GM21381 (cell line): ENCODE data around the gene TCOF1.

Source experiments
- ATAC-seq: cut with Tn5 transposase; IDR thresholded peaks from one replicate; pipeline ENCODE4 v1.9.1; 2021; ENCODE audit warnings: mild to moderate bottlenecking, moderate library complexity; ENCODE audit not compliant: unreplicated experiment

The TCOF1 gene

GRCh38 chr5:150389531-150390266, 32.2 kb downstream of the TCOF1 start:
- ATAC-seq = no peak

DNA sequence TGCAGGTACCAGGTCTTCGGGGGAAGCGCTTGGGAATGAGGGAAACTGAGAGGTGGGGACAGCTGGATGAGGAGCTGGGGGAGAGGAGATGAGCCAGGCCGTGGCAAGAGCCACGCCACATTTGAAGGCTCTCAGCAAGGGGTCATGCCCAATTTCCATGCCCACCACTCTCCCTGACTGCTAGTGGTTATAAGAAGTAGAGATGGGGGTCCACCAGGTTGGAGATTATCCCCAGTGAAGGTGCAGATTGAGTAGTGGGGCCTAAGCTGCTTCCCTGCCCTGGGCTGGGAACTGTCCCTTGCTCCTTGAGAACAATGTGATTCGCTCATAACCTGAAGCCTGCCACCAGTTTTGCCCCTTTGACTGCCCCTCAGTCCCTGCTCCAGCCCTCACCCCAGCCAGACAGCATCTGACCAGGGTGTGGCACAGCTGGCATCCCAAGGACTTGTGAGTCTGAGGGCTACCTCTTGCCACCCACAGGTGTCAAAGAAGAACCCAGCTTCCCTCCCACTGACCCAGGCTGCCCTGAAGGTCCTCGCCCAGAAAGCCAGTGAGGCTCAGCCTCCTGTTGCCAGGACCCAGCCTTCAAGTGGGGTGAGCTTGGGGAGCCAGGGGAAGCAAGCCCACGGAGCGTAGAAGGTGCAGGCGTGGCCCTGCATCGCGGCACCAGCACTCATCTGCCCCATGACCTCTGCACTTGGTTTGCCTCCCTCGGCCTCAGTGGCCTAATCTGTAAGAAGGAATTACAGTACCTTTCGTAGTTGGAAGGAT, 33.8 kb downstream of the TCOF1 start:
- no peak for ATAC-seq

GRCh38 chr5:150391986-150392385, 34.5 kb downstream of the TCOF1 start:
- ATAC-seq = no peak

- ATAC-seq = no peak
Observed at GRCh38 chr5:150392680-150393079, 35.2 kb downstream of the TCOF1 start.

GRCh38 chr5:150393096-150393645, 35.7 kb downstream of the TCOF1 start:
- no peak for ATAC-seq

- ATAC-seq = no peak
Observed at GRCh38 chr5:150394131-150394530, 36.6 kb downstream of the TCOF1 start.

DNA sequence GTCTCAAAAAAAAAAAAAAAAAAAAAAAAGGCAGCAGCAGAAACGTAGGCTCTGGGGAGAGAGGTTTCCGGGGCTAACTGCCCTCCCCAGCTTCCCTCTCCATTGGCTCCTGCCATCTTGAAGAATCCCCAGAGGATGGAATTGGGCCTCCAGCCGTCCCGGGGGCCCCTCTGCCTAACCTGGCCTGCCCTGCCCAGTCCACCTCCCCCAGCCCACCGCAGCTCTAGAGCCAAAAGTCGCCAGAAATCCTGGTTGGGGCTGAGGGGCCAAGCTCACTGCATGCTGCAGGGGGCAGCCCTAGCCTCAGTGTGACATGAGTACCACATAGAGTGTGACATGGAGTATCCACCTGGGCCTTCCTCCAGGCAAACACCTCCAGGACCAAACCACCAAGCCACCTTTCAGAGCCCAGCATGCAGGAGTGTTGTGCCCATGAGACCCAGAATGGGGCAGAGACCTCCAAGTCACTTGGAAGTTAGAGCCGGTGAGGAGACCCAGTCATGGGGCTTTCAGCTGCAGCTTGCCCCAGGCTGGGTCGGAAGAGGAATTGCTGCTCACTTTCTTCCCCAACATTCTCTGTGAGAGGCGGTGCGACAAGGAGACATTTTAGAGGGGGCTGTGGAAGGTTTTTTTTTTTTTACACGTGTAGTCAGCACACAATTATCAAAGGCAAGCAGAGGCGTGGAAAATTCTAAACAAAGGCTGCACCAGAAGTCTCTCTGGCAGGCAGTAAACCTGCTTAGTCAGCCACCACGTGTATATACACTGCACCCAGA, 37.6 kb downstream of the TCOF1 start:
- ATAC-seq = no peak

- no peak for ATAC-seq
Observed at GRCh38 chr5:150395688-150395975, 38.1 kb downstream of the TCOF1 start.

- no peak for ATAC-seq
Observed at GRCh38 chr5:150396267-150396666, 38.8 kb downstream of the TCOF1 start.

GRCh38 chr5:150397146-150397781, 39.8 kb downstream of the TCOF1 start:
- ATAC-seq = no peak

- ATAC-seq = no peak
Observed at GRCh38 chr5:150397782-150398721, 40.6 kb downstream of the TCOF1 start.

DNA sequence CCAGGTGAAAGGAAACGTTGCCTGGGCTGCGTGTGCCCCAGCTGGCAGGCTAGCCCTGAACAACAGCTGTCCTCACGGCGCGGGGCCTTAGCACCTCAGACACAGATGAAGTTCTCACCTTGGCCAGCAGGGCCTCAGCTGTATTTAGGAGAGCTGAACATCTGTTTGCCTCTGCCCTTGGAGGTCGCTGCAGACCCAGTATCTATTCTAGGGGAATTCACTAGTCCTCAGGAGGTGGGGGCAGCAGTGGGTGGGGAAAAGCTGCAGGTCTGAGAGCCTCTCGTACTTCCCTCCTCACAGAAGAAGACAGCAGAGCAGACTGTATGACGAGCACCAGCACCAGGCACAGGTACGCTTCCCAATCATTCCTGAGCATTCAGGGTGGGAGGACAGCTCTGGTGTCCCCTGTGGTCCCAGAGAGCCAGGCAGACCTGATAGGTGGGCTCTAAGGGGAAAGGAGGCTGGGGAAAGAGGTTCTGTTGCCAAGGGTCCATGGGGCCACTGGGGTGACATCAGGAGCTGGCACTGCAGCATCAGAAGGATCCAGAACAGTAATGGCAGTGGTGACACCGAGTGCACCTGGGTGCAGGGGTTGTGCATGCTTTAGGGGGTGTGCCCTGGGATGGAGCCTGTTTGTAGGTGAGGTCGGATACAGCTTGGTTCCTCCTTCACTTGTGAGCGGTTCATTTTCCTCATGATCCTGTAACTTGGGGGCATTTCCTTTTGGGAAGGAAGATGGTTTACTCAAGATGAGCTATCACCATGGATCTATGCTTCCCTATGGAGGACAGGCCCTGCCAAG, 41.4 kb downstream of the TCOF1 start:
- ATAC-seq = peak; percentile 66

DNA sequence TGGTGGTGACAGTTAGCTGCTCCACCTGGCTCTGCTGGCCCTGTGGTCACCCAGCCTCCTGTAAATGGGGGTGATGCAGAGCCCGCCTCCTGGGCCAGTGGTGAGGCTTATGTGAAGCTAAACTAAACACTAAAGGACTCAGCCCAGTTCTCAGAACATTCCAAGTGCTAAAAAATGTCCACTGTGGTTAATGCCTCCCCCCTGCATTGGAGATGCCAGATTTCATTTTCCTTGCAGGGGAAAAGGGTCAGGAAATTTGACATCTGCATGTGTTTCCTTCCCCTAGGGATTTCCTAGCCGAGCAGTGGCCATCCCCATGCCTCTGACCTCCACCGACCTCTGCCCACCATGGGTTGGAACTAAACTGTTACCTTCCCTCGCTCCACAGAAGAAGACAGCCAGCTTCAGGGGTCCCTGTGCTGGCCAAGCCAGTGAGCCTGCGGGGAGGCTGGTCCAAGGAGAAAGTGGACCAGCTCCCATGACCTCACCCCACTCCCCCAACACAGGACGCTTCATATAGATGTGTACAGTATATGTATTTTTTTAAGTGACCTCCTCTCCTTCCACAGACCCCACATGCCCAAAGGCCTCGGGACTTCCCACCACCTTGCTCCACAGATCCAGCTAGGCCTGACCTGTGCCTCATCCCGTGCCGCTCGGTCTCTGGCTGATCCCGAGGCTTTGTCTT, 42.2 kb downstream of the TCOF1 start:
- ATAC-seq = no peak

- ATAC-seq = no peak
Observed at GRCh38 chr5:150400316-150401075, 43.0 kb downstream of the TCOF1 start.

GRCh38 chr5:150401076-150401375, 43.5 kb downstream of the TCOF1 start:
- no peak for ATAC-seq

- ATAC-seq = no peak
Observed at GRCh38 chr5:150401376-150402228, 44.1 kb downstream of the TCOF1 start.

- no peak for ATAC-seq
Observed at GRCh38 chr5:150402229-150402773, 44.8 kb downstream of the TCOF1 start.
